Urothelium cell line (cell line): ENCODE data around the gene ACAN.

Experiments
- DNase-seq: peaks from one replicate; pipeline ENCODE4 v3.0.0; 2011; ENCODE audit warnings: low spot score, mixed read lengths
- FAIRE-seq: peaks from 2 replicates; lab custom pipeline; 2011; peaks lifted over from hg19 to GRCh38; lab: Jason Lieb, UNC

The ACAN gene

GRCh38 chr15:88899251-88899650, 96.0 kb downstream of the ACAN start:
- FAIRE-seq: no peak

GRCh38 chr15:88900309-88900981, 97.2 kb downstream of the ACAN start:
- peak; percentile 56 for DNase-seq
- no peak for FAIRE-seq

More at GRCh38 chr15:88899251-88899650, 96.0 kb downstream of the ACAN start:
- DNase-seq: no peak

- FAIRE-seq (peak; percentile 99), DNase-seq (no peak)
Observed at GRCh38 chr15:88900982-88901418, 97.8 kb downstream of the ACAN start.

- DNase-seq (no peak), FAIRE-seq (no peak)
Observed at GRCh38 chr15:88901508-88902220, 98.4 kb downstream of the ACAN start.

GRCh38 chr15:88902221-88902835, 99.1 kb downstream of the ACAN start:
- DNase-seq (no peak), FAIRE-seq (no peak)

GRCh38 chr15:88902846-88903245, 99.6 kb downstream of the ACAN start:
- FAIRE-seq (no peak), DNase-seq (no peak)

- DNase-seq: no peak
- FAIRE-seq: no peak
Observed at GRCh38 chr15:88904257-88904623, 101.0 kb downstream of the ACAN start.

- DNase-seq (peak; percentile 77), FAIRE-seq (no peak)
Observed at GRCh38 chr15:88904624-88905327, 101.5 kb downstream of the ACAN start.

- no peak for DNase-seq
- no peak for FAIRE-seq
Observed at GRCh38 chr15:88905576-88905975, 102.3 kb downstream of the ACAN start.

- FAIRE-seq (no peak), DNase-seq (no peak)
Observed at GRCh38 chr15:88906130-88906529, 102.9 kb downstream of the ACAN start.

GRCh38 chr15:88906551-88906950, 103.3 kb downstream of the ACAN start:
- DNase-seq: no peak
- no peak for FAIRE-seq

- DNase-seq: no peak
- no peak for FAIRE-seq
Observed at GRCh38 chr15:88907111-88907510, 103.9 kb downstream of the ACAN start.

- FAIRE-seq (no peak), DNase-seq (no peak)
Observed at GRCh38 chr15:88908123-88908522, 104.9 kb downstream of the ACAN start.

- DNase-seq (no peak), FAIRE-seq (no peak)
Observed at GRCh38 chr15:88908697-88909621, 105.7 kb downstream of the ACAN start.

- FAIRE-seq (no peak), DNase-seq (no peak)
Observed at GRCh38 chr15:88909956-88910831, 107.0 kb downstream of the ACAN start.

GRCh38 chr15:88911766-88912118, 108.5 kb downstream of the ACAN start:
- peak; percentile 79 for FAIRE-seq
- DNase-seq: peak; percentile 81

- FAIRE-seq (no peak), DNase-seq (peak; percentile 45)
Observed at GRCh38 chr15:88912500-88912921, 109.3 kb downstream of the ACAN start.

GRCh38 chr15:88913017-88913849, 110.0 kb downstream of the ACAN start, which contains the start of gene MFGE8:
Gene MFGE8, minus strand, starts transcription at chr15:88913379. Its CDS starts 60 bp downstream, at chr15:88913319.
- DNase-seq (peak; percentile 88), FAIRE-seq (no peak)

- DNase-seq (no peak), FAIRE-seq (no peak)
Observed at GRCh38 chr15:88913850-88914169, 110.6 kb downstream of the ACAN start.
